NCI-H524 treated with DMSO at 0.1 percent for 48 hours (cell line): ENCODE measurements around the gene CFL2.

Experiments
- DNase-seq: peaks from one replicate; lab custom pipeline; 2025; lab: John Stamatoyannopoulos, UW

The CFL2 gene

DNA sequence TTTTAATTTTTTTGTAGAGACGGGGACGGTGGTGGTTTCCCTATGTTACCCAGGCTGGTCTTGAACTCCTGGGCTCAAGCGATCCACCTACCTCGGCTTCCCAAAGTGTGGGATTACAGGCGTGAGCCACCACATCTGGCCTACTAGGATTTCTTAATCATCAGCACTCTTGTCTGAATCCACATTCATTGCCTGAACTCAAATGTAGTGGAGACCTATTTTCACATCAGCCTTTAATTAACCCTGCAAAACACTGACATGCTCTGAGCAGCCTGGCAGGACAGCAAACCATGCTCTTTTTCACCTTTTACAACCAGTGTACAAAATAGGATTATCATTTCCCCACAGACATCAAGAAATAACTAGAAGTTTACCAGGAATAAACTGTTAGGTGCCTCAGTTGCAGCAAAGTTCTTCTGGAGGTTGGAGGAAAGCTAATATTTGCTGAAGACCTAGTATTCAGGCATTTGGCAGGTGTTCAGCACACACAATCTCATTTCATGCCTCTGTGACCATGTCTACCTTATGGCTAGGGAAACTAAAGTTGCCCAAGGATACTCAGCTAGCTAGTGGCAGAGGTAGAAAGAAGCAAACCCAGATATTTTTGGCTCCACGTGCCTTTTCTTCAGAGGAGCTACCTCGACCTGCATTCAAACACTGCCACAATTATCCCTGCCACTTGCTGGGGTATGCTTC is 37.7 kb downstream of the CFL2 start:
- no peak for DNase-seq

DNA sequence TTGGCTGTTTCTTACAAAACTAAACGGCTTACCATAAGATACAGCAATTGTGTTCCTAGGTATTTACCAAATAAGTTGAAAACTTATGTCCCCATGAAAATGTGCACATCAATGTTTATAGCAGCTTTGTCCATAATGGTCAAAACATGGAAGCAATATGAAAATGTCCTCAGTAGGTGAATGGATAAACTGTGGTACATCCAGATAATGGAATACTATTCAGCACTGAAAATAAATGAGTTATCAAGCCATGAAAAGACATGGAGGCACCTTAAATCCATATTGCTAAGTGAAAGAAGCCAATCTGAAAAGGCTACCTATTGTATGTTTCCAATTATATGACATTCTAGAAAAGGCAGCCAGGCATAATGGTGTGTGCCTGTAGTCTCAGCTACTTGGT is 40.7 kb downstream of the CFL2 start:
- no peak for DNase-seq

DNA sequence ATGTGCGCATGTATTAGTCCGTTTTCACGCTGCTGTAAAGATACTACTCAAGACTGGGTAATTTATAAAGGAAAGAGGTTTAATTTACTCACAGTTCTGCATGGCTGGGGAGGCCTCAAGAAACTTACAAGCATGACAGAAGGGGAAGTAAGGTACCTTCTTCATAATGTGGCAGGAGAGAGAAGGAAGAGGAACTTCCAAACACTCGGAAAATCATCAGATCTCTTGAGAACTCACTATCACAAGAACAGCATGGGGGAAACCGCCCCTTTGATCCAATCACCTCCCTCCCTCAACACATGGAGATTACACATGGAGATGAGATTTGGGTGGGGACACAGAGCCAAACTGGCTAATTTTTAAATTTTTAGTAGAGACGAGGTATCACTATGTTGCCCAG is 42.7 kb downstream of the CFL2 start:
- DNase-seq: no peak

DNA sequence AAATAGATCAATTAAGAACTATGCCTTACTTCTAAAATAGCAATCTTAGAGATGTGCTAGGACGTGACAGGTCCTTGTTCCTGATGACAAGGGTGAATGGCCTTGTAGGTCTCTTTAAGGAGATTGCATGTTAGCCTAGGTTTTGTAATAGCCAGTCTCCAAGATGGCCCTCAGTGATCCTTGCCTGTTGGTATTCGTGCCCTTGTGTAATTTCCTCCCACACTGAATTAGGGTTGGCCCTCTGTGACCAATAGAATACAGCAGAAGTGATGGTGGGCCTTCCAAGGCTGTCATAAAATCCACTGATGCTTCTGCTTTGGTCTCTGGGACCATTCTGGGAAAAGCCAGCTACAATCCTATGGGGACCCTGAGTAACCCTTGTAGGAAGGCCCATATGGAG is 46.3 kb downstream of the CFL2 start:
- DNase-seq: no peak

DNA sequence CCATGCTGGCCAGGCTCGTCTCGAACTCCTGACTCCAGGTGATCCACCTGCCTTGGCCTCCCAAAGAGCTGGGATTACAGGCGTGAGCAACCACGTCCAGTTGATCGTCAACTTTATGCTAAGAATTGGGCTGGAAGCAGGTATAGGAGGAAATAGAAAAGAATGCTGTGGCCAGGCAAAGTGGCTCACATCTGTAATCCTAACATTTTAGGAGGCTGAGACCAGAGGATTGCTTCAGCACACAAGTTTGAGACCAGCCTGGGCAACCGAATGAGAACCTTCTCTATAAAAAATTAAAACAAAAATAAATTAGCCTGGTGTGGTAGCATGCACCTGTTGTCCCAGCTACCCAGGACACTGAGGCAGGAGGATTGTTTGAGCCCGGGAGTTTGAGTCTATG is 47.4 kb downstream of the CFL2 start:
- no peak for DNase-seq

DNA sequence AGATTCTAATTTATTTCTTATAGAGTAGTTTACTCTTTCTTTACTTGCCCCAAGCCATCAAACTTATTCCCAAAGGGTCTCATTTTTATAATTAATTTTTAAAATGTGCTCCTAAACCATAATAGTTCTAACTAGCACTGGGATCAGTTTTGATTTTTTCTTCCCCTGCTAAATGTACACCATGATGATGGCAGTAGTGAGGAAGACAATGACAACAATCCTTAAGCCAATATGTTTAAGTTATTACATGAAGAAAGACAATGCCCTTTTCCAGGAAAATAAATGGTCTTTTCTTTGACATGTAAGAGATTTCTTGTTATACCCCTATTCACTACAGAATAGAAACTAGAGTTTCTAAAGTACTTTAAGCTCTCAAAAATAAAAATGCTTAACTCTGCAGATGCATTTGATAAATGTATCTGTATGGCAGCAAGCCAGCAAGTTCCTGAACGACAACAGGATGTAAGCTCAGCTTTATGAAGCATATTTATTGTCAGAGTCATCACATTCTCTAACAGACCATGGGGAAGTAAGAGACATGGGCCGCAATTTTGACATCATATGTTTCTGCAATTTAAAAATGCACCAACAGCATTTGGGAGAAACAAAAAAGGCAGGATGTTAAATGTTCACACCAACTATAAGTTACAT is 48.5 kb downstream of the CFL2 start:
- no peak for DNase-seq

DNA sequence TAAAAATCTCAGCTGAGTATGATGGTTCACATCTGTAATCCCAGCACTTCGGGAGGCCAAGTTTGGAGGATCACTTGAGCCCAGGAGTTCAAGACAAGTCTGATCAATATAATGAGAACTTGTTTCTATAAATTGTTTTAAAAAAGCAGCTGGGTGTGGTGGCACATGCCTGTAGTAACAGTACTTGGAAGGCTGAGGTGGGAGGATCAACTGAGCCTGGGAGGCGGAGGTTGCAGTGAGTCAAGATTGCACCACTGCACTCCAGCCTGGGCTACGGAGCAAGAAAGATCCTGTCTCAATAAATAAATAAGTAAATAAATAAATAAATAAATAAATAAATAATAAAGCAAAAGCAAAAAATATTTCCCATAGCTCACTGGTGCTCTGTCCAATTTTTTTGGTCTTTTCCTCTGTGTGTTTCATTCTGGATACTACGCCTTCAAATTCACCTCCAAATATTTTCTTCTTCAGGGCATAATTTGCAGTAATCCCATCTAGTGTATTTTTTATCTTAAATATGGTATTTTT is 51.8 kb downstream of the CFL2 start:
- DNase-seq: no peak

DNA sequence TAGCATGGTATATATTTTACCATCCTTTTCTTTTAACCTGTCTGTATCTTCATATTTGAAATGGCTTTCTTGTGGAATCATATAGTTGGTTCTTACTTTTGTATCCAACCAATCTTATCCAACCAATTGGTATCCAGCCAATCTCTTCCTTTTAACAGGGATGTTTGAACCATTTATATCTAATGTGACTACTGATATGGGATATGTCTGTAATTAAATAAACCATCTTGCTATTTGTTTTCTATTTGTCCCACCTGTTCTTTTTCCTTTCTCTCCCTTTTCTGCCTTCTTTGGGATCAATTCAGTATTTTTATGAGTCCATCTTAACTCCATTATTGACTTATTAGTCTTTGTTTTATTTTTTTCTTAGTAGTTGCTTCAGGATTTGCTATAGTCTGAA is 53.6 kb downstream of the CFL2 start:
- DNase-seq: no peak
